HepG2 (cell line): Measurements from ENCODE around the gene AMIGO1. TPM values are rescaled to one million over a fixed set of nuclear protein-coding genes. Genes with fewer than 3 reads are reported as not detected.

Experiments used
- AGO2 ChIP-seq: fragments of 200-400 bp; formaldehyde crosslinking; optimal IDR thresholded peaks from 2 replicates; pipeline ENCODE3; 2017; ENCODE audit warnings: mild to moderate bottlenecking, low read depth, low read length, moderate library complexity
- GTF2F1 ChIP-seq: fragments of 150-350 bp; IDR thresholded peaks from 2 replicates; pipeline ENCODE4 v1.6.1; 2014; ENCODE audit warnings: low read length
- ISX ChIP-seq: sonication (generic); formaldehyde crosslinking; conservative IDR thresholded peaks from 2 replicates; pipeline ENCODE4 v1.5.0; 2020; ENCODE audit warnings: missing genetic modification reagents
- JARID2 ChIP-seq: sonication (generic); formaldehyde crosslinking; IDR thresholded peaks from 2 replicates; pipeline ENCODE4 v1.8.1; 2023; ENCODE audit warnings: missing genetic modification reagents, inconsistent platforms; ENCODE audit not compliant: insufficient replicate concordance
- MAFF ChIP-seq: IDR thresholded peaks from 2 replicates; pipeline ENCODE4 v1.6.1; 2011; ENCODE audit warnings: low read depth, low read length, improper control_type of control experiment
- NFYC ChIP-seq: IDR thresholded peaks from 2 replicates; pipeline ENCODE4 v1.6.1; 2016; ENCODE audit warnings: missing genetic modification reagents, missing compliant biosample characterization
- NR2F2 ChIP-seq: IDR thresholded peaks from 2 replicates; pipeline ENCODE4 v1.6.1; 2012; ENCODE audit warnings: low read depth, inconsistent platforms, borderline replicate concordance
- SETDB1 ChIP-seq: sonication (generic); formaldehyde crosslinking; IDR thresholded peaks from 2 replicates; pipeline ENCODE4 v1.5.1; 2020; ENCODE audit warnings: missing genetic modification reagents, mild to moderate bottlenecking, borderline replicate concordance
- SP140L ChIP-seq: sonication (generic); formaldehyde crosslinking; IDR thresholded peaks from 2 replicates; pipeline ENCODE4 v1.4.0; 2020; ENCODE audit warnings: missing genetic modification reagents, borderline replicate concordance
- TCF7L2 ChIP-seq: IDR thresholded peaks from 2 replicates; pipeline ENCODE4 v1.6.1; 2011; ENCODE audit warnings: mild to moderate bottlenecking, low read depth, low read length, moderate library complexity
- THAP9 ChIP-seq: sonication (generic); formaldehyde crosslinking; IDR thresholded peaks from 2 replicates; pipeline ENCODE4; 2020; ENCODE audit warnings: missing genetic modification reagents, mild to moderate bottlenecking, borderline replicate concordance
- ZBTB1 ChIP-seq: sonication (generic); formaldehyde crosslinking; IDR thresholded peaks from 2 replicates; pipeline ENCODE4 v1.4.0; 2020; ENCODE audit warnings: missing genetic modification reagents, borderline replicate concordance
- ZC3H13 ChIP-seq: sonication (generic); formaldehyde crosslinking; IDR thresholded peaks from 2 replicates; pipeline ENCODE4 v1.8.1; 2023; ENCODE audit warnings: mild to moderate bottlenecking, missing genetic modification reagents, moderate library complexity
- ZNF251 ChIP-seq: sonication (generic); formaldehyde crosslinking; IDR thresholded peaks from 2 replicates; pipeline ENCODE4 v1.9.0; 2021; ENCODE audit warnings: mild to moderate bottlenecking, missing genetic modification reagents
- ZNF367 ChIP-seq: sonication (generic); formaldehyde crosslinking; IDR thresholded peaks from 2 replicates; pipeline ENCODE4 v1.4.0; 2020; ENCODE audit warnings: missing genetic modification reagents, borderline replicate concordance
- ZNF615 ChIP-seq: sonication (generic); formaldehyde crosslinking; IDR thresholded peaks from 2 replicates; pipeline ENCODE4 v1.5.0; 2020; ENCODE audit warnings: mild to moderate bottlenecking, missing genetic modification reagents, borderline replicate concordance
- ZNF766 ChIP-seq: sonication (generic); formaldehyde crosslinking; IDR thresholded peaks from 2 replicates; pipeline ENCODE4 v1.5.0; 2020; ENCODE audit warnings: missing genetic modification reagents, borderline replicate concordance
- polyA plus RNA-seq, 8 experiments: library from polyadenylated mRNA; depleted of rRNA in 3 of 8; stranded (reverse) in 7 of 8; unstranded in 1 of 8; fragments of >200 nt; fragmentation: Illumina TruSeq in 4 of 8; extraction: Trizol in 4 of 8; gene quantifications; 2 replicates each; pipeline versions ENCODE4 v1.2.1 to v1.2.3, GENCODE V29; 2011 to 2016; ENCODE audit warnings: low read depth in 4 of 8, missing spikeins in 1 of 8, mixed read lengths in 1 of 8; ENCODE audit not compliant: insufficient read depth in 1 of 8
- total RNA-seq, 5 experiments: library from RNA; depleted of rRNA; stranded (reverse); fragments of >200 nt; fragmentation: Illumina TruSeq; extraction: Trizol; gene quantifications; 2 replicates each; pipeline ENCODE4 v1.2.3, GENCODE V29; 2016; ENCODE audit warnings: low read depth in 1 of 5
- TF ChIP-seq, protein P1 (sequence below): sonication (generic); formaldehyde crosslinking; IDR thresholded peaks from 2 replicates; pipeline ENCODE4 v1.4.0; 2020; ENCODE audit warnings: missing genetic modification reagents
- TF ChIP-seq, protein P2 (sequence below): sonication (generic); formaldehyde crosslinking; IDR thresholded peaks from 2 replicates; pipeline ENCODE4 v1.9.0; 2021; ENCODE audit warnings: missing genetic modification reagents, mild to moderate bottlenecking, borderline replicate concordance

The AMIGO1 gene
- total and polyA plus RNA-seq, 2 of the 13 experiments (the other 11 are each of a cell fraction or from before 2014, with no cell fraction given) = 0.40 to 1.3 TPM

GRCh38 chr1:109548321-109549267 lies 39.1 kb upstream of the AMIGO1 start, which contains the start of gene GNAI3 (continued):
- no peak; the same call in 1 of the 2 replicates for TF ChIP-seq THAP9 (CRISPR knock-in tag)
- TF ChIP-seq TCF7L2 = no peak
- TF ChIP-seq MAFF = no peak
- TF ChIP-seq ZNF367 = no peak
- peak; percentile 71; the same call in 1 of the 2 replicates for TF ChIP-seq ZNF766 (CRISPR knock-in tag)
- TF ChIP-seq ZC3H13 (CRISPR knock-in tag) = no peak
- no peak for TF ChIP-seq ZBTB1 (CRISPR knock-in tag)
- no peak for TF ChIP-seq NR2F2
- 0 out of 2 replicates have a peak, but pooled peaks have one; percentile 25 for TF ChIP-seq ZNF251 (CRISPR knock-in tag)
- TF ChIP-seq SP140L = no peak
- TF ChIP-seq, protein P1, sequence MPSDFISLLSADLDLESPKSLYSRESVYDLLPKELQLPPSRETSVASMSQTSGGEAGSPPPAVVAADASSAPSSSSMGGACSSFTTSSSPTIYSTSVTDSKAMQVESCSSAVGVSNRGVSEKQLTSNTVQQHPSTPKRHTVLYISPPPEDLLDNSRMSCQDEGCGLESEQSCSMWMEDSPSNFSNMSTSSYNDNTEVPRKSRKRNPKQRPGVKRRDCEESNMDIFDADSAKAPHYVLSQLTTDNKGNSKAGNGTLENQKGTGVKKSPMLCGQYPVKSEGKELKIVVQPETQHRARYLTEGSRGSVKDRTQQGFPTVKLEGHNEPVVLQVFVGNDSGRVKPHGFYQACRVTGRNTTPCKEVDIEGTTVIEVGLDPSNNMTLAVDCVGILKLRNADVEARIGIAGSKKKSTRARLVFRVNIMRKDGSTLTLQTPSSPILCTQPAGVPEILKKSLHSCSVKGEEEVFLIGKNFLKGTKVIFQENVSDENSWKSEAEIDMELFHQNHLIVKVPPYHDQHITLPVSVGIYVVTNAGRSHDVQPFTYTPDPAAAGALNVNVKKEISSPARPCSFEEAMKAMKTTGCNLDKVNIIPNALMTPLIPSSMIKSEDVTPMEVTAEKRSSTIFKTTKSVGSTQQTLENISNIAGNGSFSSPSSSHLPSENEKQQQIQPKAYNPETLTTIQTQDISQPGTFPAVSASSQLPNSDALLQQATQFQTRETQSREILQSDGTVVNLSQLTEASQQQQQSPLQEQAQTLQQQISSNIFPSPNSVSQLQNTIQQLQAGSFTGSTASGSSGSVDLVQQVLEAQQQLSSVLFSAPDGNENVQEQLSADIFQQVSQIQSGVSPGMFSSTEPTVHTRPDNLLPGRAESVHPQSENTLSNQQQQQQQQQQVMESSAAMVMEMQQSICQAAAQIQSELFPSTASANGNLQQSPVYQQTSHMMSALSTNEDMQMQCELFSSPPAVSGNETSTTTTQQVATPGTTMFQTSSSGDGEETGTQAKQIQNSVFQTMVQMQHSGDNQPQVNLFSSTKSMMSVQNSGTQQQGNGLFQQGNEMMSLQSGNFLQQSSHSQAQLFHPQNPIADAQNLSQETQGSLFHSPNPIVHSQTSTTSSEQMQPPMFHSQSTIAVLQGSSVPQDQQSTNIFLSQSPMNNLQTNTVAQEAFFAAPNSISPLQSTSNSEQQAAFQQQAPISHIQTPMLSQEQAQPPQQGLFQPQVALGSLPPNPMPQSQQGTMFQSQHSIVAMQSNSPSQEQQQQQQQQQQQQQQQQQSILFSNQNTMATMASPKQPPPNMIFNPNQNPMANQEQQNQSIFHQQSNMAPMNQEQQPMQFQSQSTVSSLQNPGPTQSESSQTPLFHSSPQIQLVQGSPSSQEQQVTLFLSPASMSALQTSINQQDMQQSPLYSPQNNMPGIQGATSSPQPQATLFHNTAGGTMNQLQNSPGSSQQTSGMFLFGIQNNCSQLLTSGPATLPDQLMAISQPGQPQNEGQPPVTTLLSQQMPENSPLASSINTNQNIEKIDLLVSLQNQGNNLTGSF (CRISPR knock-in tag) = no peak
- no peak for TF ChIP-seq SETDB1
- no peak for TF ChIP-seq JARID2 (CRISPR knock-in tag)
- TF ChIP-seq, protein P2, sequence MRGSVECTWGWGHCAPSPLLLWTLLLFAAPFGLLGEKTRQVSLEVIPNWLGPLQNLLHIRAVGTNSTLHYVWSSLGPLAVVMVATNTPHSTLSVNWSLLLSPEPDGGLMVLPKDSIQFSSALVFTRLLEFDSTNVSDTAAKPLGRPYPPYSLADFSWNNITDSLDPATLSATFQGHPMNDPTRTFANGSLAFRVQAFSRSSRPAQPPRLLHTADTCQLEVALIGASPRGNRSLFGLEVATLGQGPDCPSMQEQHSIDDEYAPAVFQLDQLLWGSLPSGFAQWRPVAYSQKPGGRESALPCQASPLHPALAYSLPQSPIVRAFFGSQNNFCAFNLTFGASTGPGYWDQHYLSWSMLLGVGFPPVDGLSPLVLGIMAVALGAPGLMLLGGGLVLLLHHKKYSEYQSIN (CRISPR knock-in tag) = no peak
- TF ChIP-seq AGO2 = peak; percentile 71
- no peak for TF ChIP-seq ZNF615
- TF ChIP-seq GTF2F1 = no peak
- TF ChIP-seq NFYC (CRISPR knock-in tag) = no peak
- no peak for TF ChIP-seq ISX (CRISPR knock-in tag)
